DND-41 (cell line): ENCODE data around the gene ERGIC3.

Experiments used
- EZH2 ChIP-seq: IDR thresholded peaks from 3 replicates; pipeline ENCODE4 v1.6.1; 2012; ENCODE audit warnings: borderline replicate concordance, low read depth, mild to moderate bottlenecking, moderate library complexity, low read length, inconsistent platforms; ENCODE audit not compliant: severe bottlenecking
- TF ChIP-seq, protein P1 (sequence below): IDR thresholded peaks from 2 replicates; pipeline ENCODE4 v1.5.1; 2012; ENCODE audit warnings: borderline replicate concordance, low read length, moderate library complexity, mild to moderate bottlenecking; ENCODE audit not compliant: poor library complexity, severe bottlenecking; ENCODE audit errors: extremely low read depth

- TF ChIP-seq, protein P1, sequence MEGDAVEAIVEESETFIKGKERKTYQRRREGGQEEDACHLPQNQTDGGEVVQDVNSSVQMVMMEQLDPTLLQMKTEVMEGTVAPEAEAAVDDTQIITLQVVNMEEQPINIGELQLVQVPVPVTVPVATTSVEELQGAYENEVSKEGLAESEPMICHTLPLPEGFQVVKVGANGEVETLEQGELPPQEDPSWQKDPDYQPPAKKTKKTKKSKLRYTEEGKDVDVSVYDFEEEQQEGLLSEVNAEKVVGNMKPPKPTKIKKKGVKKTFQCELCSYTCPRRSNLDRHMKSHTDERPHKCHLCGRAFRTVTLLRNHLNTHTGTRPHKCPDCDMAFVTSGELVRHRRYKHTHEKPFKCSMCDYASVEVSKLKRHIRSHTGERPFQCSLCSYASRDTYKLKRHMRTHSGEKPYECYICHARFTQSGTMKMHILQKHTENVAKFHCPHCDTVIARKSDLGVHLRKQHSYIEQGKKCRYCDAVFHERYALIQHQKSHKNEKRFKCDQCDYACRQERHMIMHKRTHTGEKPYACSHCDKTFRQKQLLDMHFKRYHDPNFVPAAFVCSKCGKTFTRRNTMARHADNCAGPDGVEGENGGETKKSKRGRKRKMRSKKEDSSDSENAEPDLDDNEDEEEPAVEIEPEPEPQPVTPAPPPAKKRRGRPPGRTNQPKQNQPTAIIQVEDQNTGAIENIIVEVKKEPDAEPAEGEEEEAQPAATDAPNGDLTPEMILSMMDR, result no peak
- TF ChIP-seq EZH2, result no peak
Observed at GRCh38 chr20:35518955-35519354, 22.9 kb upstream of the ERGIC3 start.
